Activated CD4-positive, alpha-beta T cell treated with anti-CD3 and anti-CD28 coated beads for 36 hours (primary cell): Measurements from ENCODE around the gene GPR158. TPM values are rescaled to one million over a fixed set of nuclear protein-coding genes. Genes with fewer than 3 reads are reported as not detected.

Experiments used
- ATAC-seq: fragments of 200-7000 bp; cut with Tn5 transposase; one replicate; pipeline ENCODE4 v1.10.0; 2021; ENCODE audit warnings: mild to moderate bottlenecking, moderate library complexity
- CTCF ChIA-PET: fragments of 350-600 bp; sonication (Branson Sonifier 250); formaldehyde crosslinking; loops from one replicate; lab custom pipeline; 2021; ENCODE audit warnings: antibody characterized with exemption; lab: Charles Lee
- POLR2A ChIA-PET: fragments of 350-600 bp; sonication (Branson Sonifier 250); formaldehyde crosslinking; loops from one replicate; lab custom pipeline; 2021; ENCODE audit warnings: antibody characterized with exemption, inconsistent platforms; lab: Charles Lee
- DNase-seq: peaks from one replicate; pipeline ENCODE4 v3.0.0-alpha.2; 2020
- H3K27ac Mint-ChIP-seq: one replicate; pipeline ENCODE4 v1.8.0; 2021; ENCODE audit warnings: mixed read lengths
- H3K27me3 Mint-ChIP-seq: one replicate; pipeline ENCODE4 v1.8.0; 2021; ENCODE audit warnings: mixed read lengths
- H3K36me3 Mint-ChIP-seq: one replicate; pipeline ENCODE4 v1.8.0; 2021; ENCODE audit warnings: low read depth, mixed read lengths
- H3K4me1 Mint-ChIP-seq: one replicate; pipeline ENCODE4 v1.8.0; 2021; ENCODE audit warnings: mixed read lengths
- H3K4me3 Mint-ChIP-seq: one replicate; pipeline ENCODE4 v1.8.0; 2021; ENCODE audit warnings: mild to moderate bottlenecking, moderate library complexity, mixed read lengths
- H3K9me3 Mint-ChIP-seq: one replicate; pipeline ENCODE4 v1.8.0; 2021; ENCODE audit warnings: low read depth, mixed read lengths
- intact Hi-C, 2 experiments: fragments of 100-400 bp; cut with DNase I in 1 of 2; cut with micrococcal nuclease in 1 of 2; formaldehyde crosslinking; loops; one replicate each; pipeline versions ENCODE4 v1.14.2 to v1.15.1; 2022 to 2024; cut with DNase I, micrococcal nuclease
- total RNA-seq, 2 experiments: library from RNA; stranded (reverse); gene quantifications; one replicate each; pipeline ENCODE4 v1.2.3, GENCODE V29; 2021

GPR158 gene
- total RNA-seq, 2 experiments from 2014 or later: not detected

DNA sequence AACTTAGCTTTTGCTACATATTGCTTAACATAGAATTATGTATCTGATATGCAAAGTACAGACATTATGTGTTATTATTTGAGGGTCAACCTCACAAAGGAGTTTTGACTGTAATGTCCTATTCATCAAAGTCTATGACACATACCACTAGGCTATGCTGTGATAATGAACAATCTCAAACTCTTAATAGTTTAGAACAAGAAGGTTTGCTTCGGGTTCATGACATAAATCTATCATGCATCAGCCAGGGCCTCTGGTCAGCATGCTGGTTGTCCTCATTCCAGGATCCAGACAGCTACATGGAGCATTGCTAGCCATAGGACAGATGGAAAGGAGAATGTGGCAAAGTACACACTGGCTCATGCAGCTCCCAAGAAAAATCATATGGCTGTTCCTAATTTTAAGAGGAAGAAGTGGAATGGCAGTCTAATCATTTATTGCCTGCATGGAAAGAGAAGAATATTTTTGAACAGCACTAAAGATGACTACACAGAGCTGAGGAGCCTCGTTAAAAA is 332.1 kb downstream of the GPR158 start:
- no peak overlapping the region for H3K4me3 Mint-ChIP-seq
- DNase-seq: no peak
- no peak overlapping the region for H3K27ac Mint-ChIP-seq
- CTCF ChIA-PET: no interaction called here
- intact Hi-C loops: no loop called here
- H3K27me3 Mint-ChIP-seq: no peaks in the 10 kb centered on the region
- POLR2A ChIA-PET: no interaction called here
- peaks cover 8% of the 10 kb centered on the region for H3K9me3 Mint-ChIP-seq
- no peaks in the 10 kb centered on the region for H3K36me3 Mint-ChIP-seq
- no peak for ATAC-seq
- no peaks in the 10 kb centered on the region for H3K4me1 Mint-ChIP-seq

DNA sequence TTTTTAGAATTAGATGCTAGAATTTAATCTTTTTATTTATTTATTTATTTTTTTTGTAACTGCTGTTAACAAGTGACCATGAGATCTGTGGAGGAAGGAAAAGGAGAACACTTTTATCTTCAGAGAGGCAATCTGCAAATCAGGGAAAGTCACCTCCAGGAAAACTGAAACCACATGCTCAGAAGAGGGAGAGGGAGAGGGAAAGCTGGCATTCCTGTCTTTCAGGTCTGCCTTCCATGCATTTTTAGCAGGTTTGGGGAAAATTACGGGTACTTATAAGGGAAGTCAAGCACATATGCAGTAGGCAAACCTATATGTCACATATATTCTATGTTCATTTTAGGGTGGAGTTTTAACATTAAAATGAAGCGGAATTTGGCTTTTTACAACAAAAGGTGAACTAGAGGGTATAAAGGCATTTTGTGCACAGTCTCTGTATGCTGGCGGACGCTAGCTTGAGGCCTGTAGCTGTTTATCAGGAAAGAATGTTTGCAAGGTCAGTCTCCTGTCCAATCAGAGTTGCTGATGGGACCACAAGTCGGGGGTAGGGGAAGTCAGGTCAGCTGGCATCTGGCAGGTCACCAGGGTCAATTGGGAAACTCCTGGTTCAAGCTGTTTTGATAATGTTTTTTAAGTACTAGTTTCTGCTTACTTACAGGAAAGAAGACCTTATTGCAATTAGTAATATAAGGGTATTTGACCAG is 333.5 kb downstream of the GPR158 start:
- H3K9me3 Mint-ChIP-seq: peaks cover 8% of the 10 kb centered on the region
- ChIA-PET POLR2A (no interaction called here), CTCF (no interaction called here)
- intact Hi-C loops: no loop called here
- H3K4me3 Mint-ChIP-seq: no peak overlapping the region
- ATAC-seq: no peak
- no peak for DNase-seq
- H3K4me1 Mint-ChIP-seq: no peaks in the 10 kb centered on the region
- no peak overlapping the region for H3K27ac Mint-ChIP-seq
- H3K36me3 Mint-ChIP-seq: no peaks in the 10 kb centered on the region
- no peaks in the 10 kb centered on the region for H3K27me3 Mint-ChIP-seq

DNA sequence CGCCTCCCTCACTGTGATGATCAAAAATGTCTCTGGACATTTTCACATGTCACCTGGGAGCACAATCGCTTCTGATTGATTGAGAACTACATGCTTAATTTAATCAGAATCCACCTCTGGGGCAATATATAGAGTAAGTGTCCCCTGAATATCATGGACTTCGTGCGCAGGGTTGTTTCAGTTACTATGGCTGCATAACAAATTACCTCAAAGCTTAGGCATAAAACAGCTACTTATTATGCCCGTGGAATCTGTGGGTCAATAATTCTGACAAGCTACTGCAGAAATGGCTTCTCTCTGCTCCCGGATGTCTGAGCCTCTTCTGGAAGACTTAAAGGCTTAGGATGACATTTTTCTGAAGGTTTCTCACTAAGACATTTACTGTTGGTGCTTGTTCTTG is 334.4 kb downstream of the GPR158 start:
- ChIA-PET CTCF (no interaction called here), POLR2A (interaction anchor here (0.8 kb wide), 1 partner anchor 137 kb away, joined by 3 read pairs; no protein-coding TSS in a partner anchor)
- Mint-ChIP-seq H3K4me1 (no peaks in the 10 kb centered on the region), H3K27me3 (no peaks in the 10 kb centered on the region), H3K27ac (no peak overlapping the region), H3K9me3 (peaks cover 8% of the 10 kb centered on the region), H3K4me3 (no peak overlapping the region), H3K36me3 (no peaks in the 10 kb centered on the region)
- DNase-seq (no peak), ATAC-seq (no peak)
- intact Hi-C loops: no loop called here

DNA sequence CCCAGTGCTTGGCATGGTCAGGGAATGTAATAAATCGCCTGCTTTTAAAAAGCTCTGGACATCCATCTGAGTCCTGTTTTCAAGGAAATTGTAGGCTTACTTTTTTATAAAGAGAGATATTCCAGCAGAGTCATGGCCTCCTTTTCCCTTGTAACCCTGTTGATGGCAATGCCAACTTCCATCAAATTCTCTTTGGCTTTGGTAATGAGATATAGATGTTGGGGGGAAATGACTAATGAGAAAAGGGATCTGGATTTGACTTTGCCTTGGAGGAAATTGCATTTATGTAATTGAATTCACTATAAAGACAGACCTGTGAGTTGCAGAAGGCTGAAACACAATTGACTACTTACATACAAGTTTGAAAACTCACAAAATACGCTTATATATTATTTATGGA is 347.5 kb downstream of the GPR158 start:
- Mint-ChIP-seq H3K36me3 (no peaks in the 10 kb centered on the region), H3K27me3 (no peaks in the 10 kb centered on the region), H3K4me3 (no peak overlapping the region), H3K9me3 (peaks cover 6% of the 10 kb centered on the region), H3K27ac (no peak overlapping the region), H3K4me1 (no peaks in the 10 kb centered on the region)
- ATAC-seq (no peak), DNase-seq (no peak)
- ChIA-PET POLR2A (no interaction called here), CTCF (no interaction called here)
- intact Hi-C loops: no loop called here

DNA sequence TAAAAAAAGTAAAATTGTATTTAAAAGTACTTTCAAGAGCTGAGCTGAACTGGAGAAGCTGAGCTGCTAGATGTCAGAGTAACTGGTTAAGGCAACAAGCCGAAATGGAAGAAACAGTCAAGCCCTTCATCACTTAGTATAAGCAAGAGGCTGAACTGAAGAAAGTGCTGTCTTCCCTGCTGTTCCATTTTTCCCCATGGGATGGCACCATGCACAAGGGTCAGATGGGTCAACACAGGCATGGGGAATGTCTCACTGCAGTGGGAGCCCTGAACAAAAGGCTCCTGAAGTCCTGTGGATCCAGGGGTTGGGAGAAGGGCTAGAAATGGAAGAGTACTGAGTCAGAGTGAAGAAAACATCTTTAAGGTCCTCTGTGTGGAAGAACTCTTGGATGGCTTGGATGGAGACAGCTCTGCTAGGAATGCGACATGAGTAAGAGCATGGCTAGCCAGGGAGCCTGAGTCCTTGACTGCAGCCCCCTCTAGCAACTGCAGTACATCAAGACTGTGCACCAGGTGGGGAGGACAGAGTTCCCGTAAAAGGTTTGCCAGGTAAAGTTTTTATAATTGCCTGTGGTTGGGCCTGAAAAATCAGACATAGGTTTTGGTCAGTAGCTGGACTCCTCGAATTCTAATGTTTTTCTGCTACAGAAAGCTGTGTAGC is 348.3 kb downstream of the GPR158 start:
- DNase-seq: no peak
- H3K4me1 Mint-ChIP-seq: no peaks in the 10 kb centered on the region
- intact Hi-C loops: no loop called here
- ATAC-seq: no peak
- H3K27ac Mint-ChIP-seq: no peak overlapping the region
- H3K9me3 Mint-ChIP-seq: peaks cover 6% of the 10 kb centered on the region
- ChIA-PET CTCF (no interaction called here), POLR2A (no interaction called here)
- no peaks in the 10 kb centered on the region for H3K36me3 Mint-ChIP-seq
- no peaks in the 10 kb centered on the region for H3K27me3 Mint-ChIP-seq
- H3K4me3 Mint-ChIP-seq: no peak overlapping the region

DNA sequence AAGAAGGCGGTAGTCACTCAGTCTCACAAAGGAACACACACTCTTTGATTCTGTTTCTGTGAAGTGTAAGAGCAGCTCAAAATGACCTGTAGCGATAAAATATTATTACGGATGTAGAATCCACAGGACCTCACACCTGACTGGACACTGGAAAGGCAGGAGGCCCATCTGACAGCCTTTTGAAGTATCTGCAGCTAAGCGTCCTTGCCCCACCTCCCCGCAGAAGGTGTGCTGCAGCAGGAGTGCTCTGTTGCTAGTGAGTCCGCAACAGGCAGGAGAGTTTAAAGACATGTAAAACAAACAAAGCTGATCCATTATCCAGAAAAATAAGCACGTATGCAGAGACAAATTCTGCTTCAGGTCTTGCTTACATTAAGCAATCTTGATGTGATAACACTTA is 355.5 kb downstream of the GPR158 start:
- Mint-ChIP-seq H3K4me3 (no peak overlapping the region), H3K27ac (no peak overlapping the region), H3K36me3 (no peaks in the 10 kb centered on the region), H3K9me3 (peaks cover 4% of the 10 kb centered on the region), H3K4me1 (no peaks in the 10 kb centered on the region), H3K27me3 (no peaks in the 10 kb centered on the region)
- POLR2A ChIA-PET: no interaction called here
- no peak for DNase-seq
- intact Hi-C loops: no loop called here
- CTCF ChIA-PET: no interaction called here
- no peak for ATAC-seq

DNA sequence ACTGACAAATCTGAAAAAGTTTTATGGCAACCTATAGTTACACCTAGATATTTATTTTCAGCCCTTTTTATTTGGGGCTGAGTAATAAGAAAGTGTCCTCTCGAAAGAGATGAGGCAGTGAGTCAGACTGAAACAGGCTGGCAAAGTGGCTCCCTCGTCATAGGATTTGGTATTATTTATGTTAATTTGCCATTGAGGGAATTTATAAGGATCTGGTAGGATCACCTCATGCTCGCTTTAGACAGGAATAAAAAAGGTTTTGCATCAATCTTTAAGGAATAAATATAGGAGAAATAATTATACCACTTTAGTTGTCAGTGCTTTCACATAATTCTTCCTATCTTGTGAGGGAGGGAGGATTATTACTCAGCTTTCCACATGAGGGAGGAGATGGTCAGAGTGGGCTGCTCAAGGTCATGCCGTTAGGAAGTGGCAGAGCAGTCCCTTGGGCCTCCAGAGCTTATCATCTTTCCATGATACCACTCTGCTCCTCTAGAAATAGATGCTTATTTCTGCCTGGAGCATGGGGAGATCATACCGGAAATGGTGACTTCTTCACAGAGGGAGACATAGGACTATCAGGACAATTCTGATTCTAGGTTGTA is 356.8 kb downstream of the GPR158 start:
- no peak for ATAC-seq
- intact Hi-C loops: no loop called here
- H3K4me1 Mint-ChIP-seq: no peaks in the 10 kb centered on the region
- no peak for DNase-seq
- ChIA-PET CTCF (no interaction called here), POLR2A (no interaction called here)
- H3K9me3 Mint-ChIP-seq: peaks cover 4% of the 10 kb centered on the region
- H3K27ac Mint-ChIP-seq: no peak overlapping the region
- no peaks in the 10 kb centered on the region for H3K36me3 Mint-ChIP-seq
- no peak overlapping the region for H3K4me3 Mint-ChIP-seq
- no peaks in the 10 kb centered on the region for H3K27me3 Mint-ChIP-seq

DNA sequence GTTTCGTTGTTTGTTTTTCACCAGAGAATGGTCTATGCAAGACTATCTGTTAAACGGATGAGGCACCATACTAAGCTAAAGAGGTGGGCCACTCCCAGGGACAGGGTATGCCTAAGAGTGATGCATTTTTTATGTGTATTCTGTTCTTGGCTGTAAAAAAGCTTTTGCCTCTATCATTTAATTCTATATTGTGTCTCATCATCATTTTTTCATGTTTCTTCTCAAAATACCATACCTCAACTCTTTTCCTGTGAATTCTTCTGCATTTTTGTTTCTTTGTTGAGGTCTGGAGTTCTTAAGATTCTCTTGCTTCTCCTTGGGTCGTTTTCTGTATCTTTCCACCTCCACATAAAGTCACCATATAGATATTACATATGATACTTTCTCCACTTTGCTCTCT is 357.4 kb downstream of the GPR158 start:
- POLR2A ChIA-PET: no interaction called here

DNA sequence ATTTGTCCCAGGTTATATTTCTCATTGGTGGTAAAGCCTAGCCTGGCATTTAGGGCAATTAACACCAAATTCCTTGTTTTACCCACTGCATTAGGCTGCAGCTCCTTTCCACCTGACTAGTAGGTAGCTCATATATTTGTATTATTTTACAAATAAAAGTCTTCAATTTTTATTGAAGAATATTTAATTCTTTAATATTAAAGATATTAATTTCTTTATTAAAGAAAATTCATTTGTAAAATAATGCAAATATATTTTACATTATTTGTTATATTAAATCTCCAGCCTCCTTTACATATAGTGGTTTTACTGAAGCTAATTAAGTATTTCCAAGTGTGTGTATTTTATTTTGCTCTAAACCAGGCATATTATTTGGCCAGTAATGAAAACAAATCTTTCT is 361.2 kb downstream of the GPR158 start:
- DNase-seq (no peak), ATAC-seq (no peak)
- intact Hi-C loops: no loop called here
- Mint-ChIP-seq H3K4me3 (no peak overlapping the region), H3K27ac (no peak overlapping the region), H3K4me1 (no peaks in the 10 kb centered on the region), H3K27me3 (no peaks in the 10 kb centered on the region), H3K36me3 (no peaks in the 10 kb centered on the region), H3K9me3 (peaks cover 4% of the 10 kb centered on the region)
- ChIA-PET POLR2A (no interaction called here), CTCF (no interaction called here)

More for the DNA sequence above, 357.4 kb downstream of the GPR158 start:
- Mint-ChIP-seq H3K27ac (no peak overlapping the region), H3K4me3 (no peak overlapping the region), H3K4me1 (no peaks in the 10 kb centered on the region), H3K9me3 (peaks cover 4% of the 10 kb centered on the region), H3K36me3 (no peaks in the 10 kb centered on the region), H3K27me3 (no peaks in the 10 kb centered on the region)
- intact Hi-C loops: no loop called here
- DNase-seq (no peak), ATAC-seq (no peak)
- CTCF ChIA-PET: no interaction called here

DNA sequence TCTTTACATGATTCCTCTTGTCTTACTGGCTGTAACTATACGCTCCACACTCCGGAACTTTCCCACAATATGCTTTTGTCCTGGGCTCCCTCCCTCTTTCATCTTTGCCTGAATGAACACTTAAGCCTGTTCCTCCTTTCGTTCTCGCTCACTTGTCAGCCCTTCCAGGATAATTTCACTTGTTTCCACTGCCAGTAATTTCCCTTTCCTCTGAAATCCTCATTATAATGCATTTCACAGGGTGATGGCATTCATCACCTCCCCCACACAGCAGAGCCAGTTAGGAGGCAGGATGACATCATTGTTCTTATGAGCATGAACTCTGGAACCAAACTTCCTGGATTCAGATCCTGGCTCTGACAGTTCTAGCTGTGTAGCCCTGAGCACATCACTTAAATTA is 372.6 kb downstream of the GPR158 start:
- intact Hi-C loops: no loop called here
- Mint-ChIP-seq H3K27ac (no peak overlapping the region), H3K4me1 (no peaks in the 10 kb centered on the region), H3K27me3 (no peaks in the 10 kb centered on the region), H3K9me3 (peaks cover 2% of the 10 kb centered on the region), H3K4me3 (no peak overlapping the region), H3K36me3 (no peaks in the 10 kb centered on the region)
- POLR2A ChIA-PET: no interaction called here
- ATAC-seq (no peak), DNase-seq (no peak)
- CTCF ChIA-PET: no interaction called here

DNA sequence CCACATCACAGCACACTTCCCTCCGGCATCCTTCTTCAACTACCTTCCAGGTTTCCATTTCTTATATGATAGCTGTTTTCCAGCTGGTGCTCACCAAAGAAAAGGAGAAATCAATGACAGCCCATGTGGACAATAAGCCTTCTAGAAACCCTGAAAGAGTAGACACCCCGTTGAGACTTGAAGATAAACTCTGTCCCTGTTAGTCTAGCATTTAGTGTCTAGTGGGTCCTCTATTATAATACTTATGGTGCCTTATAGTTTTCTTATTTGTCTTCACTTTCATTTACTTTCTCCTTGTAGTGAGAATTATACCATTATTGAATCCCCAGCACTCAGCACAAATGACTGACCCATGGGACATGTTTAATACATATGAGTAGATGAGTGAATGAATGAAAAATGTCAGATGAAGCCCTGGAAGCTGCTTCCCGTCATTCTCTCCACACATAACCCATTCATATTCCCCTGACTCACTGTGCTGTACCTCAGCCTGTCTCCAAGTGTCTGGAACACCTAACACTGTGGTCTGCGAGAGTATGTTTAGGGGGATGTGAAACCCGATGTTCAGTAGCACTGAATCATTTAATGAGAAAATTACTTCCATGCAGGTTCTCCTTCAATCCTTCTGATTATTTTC is 377.6 kb downstream of the GPR158 start:
- POLR2A ChIA-PET: no interaction called here
- Mint-ChIP-seq H3K27ac (no peak overlapping the region), H3K4me3 (no peak overlapping the region), H3K36me3 (no peaks in the 10 kb centered on the region), H3K4me1 (no peaks in the 10 kb centered on the region), H3K27me3 (no peaks in the 10 kb centered on the region), H3K9me3 (no peaks in the 10 kb centered on the region)
- ATAC-seq (no peak), DNase-seq (no peak)
- CTCF ChIA-PET: no interaction called here
- intact Hi-C loops: no loop called here
